Mesothelial cell of epicardium (in vitro differentiated cells): Measurements from ENCODE around the gene PLEKHA4. TPM values are rescaled to one million over a fixed set of nuclear protein-coding genes. Genes with fewer than 3 reads are reported as not detected.
A peak's percentile ranks its signal among the peaks of the same experiment; 100 is the strongest.

Experiments used
- DNase-seq, 2 experiments: peaks; one replicate each; pipeline ENCODE4 v3.0.0; 2021; ENCODE audit warnings: low spot score in 2 of 2; ENCODE audit not compliant: unreplicated experiment in 2 of 2
- H3K27ac Mint-ChIP-seq: 2 replicates; pipeline ENCODE4 v1.8.0; 2021; ENCODE audit warnings: mixed read lengths
- H3K27me3 Mint-ChIP-seq: 2 replicates; pipeline ENCODE4 v1.8.0; 2021; ENCODE audit warnings: low read depth, mixed read lengths
- H3K36me3 Mint-ChIP-seq: 2 replicates; pipeline ENCODE4 v1.8.0; 2021; ENCODE audit warnings: mixed read lengths
- H3K4me1 Mint-ChIP-seq: 2 replicates; pipeline ENCODE4 v1.8.0; 2021; ENCODE audit warnings: mixed read lengths
- H3K4me3 Mint-ChIP-seq: 2 replicates; pipeline ENCODE4 v1.8.0; 2021; ENCODE audit warnings: mild to moderate bottlenecking, moderate library complexity, mixed read lengths
- H3K9me3 Mint-ChIP-seq: 2 replicates; pipeline ENCODE4 v1.8.0; 2021; ENCODE audit warnings: mixed read lengths
- total RNA-seq: library from RNA; stranded (reverse); gene quantifications from 3 replicates; pipeline ENCODE4 v1.2.1, GENCODE V29; 2021
- TF ChIP-seq, protein P1 (sequence below): fragments of 200-600 bp; sonication (generic); IDR thresholded peaks from one replicate; pipeline ENCODE4 v1.5.0; 2021; ENCODE audit warnings: antibody characterized with exemption; ENCODE audit not compliant: unreplicated experiment

The PLEKHA4 gene, protein sequence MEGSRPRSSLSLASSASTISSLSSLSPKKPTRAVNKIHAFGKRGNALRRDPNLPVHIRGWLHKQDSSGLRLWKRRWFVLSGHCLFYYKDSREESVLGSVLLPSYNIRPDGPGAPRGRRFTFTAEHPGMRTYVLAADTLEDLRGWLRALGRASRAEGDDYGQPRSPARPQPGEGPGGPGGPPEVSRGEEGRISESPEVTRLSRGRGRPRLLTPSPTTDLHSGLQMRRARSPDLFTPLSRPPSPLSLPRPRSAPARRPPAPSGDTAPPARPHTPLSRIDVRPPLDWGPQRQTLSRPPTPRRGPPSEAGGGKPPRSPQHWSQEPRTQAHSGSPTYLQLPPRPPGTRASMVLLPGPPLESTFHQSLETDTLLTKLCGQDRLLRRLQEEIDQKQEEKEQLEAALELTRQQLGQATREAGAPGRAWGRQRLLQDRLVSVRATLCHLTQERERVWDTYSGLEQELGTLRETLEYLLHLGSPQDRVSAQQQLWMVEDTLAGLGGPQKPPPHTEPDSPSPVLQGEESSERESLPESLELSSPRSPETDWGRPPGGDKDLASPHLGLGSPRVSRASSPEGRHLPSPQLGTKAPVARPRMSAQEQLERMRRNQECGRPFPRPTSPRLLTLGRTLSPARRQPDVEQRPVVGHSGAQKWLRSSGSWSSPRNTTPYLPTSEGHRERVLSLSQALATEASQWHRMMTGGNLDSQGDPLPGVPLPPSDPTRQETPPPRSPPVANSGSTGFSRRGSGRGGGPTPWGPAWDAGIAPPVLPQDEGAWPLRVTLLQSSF
- total RNA-seq, result 25.7 to 28.6 TPM (median 26.9 TPM) in 3 replicates

DNA sequence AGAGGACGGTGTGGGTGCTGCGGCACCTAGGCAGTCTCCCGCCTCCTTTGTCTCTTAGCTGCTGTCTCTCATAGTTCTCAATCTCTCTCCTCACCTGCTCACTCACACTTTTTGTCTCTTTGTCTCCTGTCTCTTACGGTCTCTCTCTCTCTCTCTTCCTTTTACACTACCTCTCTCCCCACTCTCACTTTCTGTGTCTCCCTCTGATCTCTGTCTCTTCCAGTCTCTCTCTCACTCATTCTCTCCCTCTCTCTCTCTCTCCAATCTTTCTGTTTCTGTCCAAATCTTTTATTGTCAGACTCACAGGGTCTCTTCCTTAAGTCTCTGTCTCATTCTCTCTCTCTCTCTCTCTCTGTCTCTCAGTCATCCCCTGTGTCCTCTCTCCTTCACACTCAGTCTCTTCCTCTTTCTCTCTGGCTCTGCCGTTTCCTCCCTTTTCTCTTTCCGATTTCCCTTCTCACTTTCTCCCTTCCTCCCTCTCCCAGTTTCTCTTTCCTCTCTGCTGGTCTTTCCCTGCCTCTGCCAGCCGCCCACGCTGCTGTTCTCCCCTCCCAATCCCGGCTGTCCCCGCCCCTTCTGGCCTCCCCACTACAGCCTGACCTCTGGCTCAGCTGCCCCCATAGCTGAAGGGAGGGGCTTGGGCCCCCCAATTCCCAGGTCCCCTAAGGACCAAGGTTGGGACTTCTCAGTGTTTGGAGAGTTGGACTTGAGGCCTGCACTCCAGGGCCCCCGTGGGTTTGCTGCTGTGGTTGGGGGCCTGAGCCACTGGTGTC is at the start of gene PLEKHA4:
PLEKHA4 (minus strand) TSS at position 504 of the 773 bp plus-strand sequence. CDS start 997 bp downstream, outside the sequence.
- DNase-seq, result no peak
- Mint-ChIP-seq H3K9me3 (no peaks in the 10 kb centered on the region), H3K4me3 (peak within 1 kb of the TSS; percentile 56)

DNA sequence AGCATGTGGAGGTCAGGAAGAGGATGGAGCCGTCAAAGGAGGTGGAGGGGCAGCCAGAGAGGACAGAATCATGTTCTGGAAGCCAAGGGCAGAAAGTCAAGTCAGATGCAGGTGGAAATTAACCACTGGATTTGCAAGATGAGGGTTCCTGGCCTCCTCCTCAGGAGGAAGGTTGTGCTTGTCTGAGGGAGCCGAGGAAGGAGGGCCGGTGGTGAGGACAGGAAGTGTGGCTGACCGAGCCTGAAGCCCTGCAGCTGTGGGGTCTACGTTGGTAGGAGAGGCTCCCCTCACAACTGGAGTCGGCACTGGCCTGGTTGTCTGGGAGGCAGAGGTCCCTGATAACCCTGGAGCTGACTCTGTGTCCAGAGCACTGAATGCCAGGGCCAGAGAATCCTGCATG is 49.7 kb upstream of the PLEKHA4 start:
- DNase-seq, result no peak
- Mint-ChIP-seq H3K4me3 (no peak overlapping the region), H3K27me3 (no peaks in the 10 kb centered on the region), H3K4me1 (no peaks in the 10 kb centered on the region), H3K36me3 (peaks cover 26% of the 10 kb centered on the region), H3K9me3 (no peaks in the 10 kb centered on the region), H3K27ac (no peak overlapping the region)
- TF ChIP-seq, protein P1, sequence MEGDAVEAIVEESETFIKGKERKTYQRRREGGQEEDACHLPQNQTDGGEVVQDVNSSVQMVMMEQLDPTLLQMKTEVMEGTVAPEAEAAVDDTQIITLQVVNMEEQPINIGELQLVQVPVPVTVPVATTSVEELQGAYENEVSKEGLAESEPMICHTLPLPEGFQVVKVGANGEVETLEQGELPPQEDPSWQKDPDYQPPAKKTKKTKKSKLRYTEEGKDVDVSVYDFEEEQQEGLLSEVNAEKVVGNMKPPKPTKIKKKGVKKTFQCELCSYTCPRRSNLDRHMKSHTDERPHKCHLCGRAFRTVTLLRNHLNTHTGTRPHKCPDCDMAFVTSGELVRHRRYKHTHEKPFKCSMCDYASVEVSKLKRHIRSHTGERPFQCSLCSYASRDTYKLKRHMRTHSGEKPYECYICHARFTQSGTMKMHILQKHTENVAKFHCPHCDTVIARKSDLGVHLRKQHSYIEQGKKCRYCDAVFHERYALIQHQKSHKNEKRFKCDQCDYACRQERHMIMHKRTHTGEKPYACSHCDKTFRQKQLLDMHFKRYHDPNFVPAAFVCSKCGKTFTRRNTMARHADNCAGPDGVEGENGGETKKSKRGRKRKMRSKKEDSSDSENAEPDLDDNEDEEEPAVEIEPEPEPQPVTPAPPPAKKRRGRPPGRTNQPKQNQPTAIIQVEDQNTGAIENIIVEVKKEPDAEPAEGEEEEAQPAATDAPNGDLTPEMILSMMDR, result no peak

More for the DNA sequence above, at the start of gene PLEKHA4:
- TF ChIP-seq, protein P1, result no peak
- Mint-ChIP-seq H3K36me3 (peaks cover 7% of the 10 kb centered on the region), H3K27ac (peak within 1 kb of the TSS; percentile 95), H3K27me3 (no peaks in the 10 kb centered on the region), H3K4me1 (peaks cover 30% of the 10 kb centered on the region)

DNA sequence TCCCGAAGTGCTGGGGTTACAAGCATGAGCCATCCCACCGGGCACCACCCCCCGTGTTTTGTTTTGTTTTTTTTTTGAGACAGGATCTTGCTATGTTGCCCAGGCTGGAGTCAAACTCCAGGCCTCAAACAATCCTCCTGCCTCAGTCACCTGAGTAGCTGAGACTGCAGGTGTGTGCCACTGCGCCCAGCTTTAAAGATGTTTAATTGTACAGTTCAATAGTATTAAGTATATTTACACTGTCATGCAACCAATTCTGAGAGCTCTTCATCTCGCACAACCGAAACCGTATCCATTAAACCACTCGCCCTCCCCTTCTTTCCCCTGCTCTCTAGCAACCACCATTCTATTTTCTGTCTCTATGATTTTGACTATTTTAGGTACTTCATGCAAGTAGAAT is 47.3 kb upstream of the PLEKHA4 start:
- Mint-ChIP-seq H3K4me3 (no peak overlapping the region), H3K9me3 (no peaks in the 10 kb centered on the region), H3K36me3 (peaks cover 36% of the 10 kb centered on the region), H3K27ac (no peak overlapping the region), H3K4me1 (no peaks in the 10 kb centered on the region), H3K27me3 (no peaks in the 10 kb centered on the region)
- no peak for DNase-seq
- TF ChIP-seq, protein P1, result no peak

DNA sequence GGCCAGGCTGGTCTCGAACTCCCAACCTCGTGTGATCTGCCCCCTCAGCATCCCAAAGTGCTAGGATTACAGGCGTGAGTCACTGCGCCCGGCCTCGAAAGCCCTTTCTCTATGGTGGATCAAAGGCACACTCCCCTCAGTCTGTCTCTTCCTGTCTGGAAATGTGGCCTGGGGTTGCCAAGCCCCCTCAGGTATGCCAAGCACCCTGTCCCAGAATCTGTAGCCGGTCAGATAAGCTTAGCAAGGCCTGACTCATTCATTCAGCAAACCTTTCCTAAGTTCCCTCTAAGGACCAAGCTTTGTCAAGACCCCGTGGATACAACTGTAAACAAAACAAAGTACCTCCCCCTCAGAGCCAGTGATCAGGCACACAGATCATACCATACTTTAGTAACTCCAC is 45.8 kb upstream of the PLEKHA4 start:
- no peaks in the 10 kb centered on the region for H3K4me1 Mint-ChIP-seq
- TF ChIP-seq, protein P1, result no peak
- H3K4me3 Mint-ChIP-seq, result no peak overlapping the region
- H3K27ac Mint-ChIP-seq, result peak overlapping the region; percentile 39
- no peaks in the 10 kb centered on the region for H3K9me3 Mint-ChIP-seq
- peaks cover 43% of the 10 kb centered on the region for H3K36me3 Mint-ChIP-seq
- DNase-seq, result no peak
- no peaks in the 10 kb centered on the region for H3K27me3 Mint-ChIP-seq

DNA sequence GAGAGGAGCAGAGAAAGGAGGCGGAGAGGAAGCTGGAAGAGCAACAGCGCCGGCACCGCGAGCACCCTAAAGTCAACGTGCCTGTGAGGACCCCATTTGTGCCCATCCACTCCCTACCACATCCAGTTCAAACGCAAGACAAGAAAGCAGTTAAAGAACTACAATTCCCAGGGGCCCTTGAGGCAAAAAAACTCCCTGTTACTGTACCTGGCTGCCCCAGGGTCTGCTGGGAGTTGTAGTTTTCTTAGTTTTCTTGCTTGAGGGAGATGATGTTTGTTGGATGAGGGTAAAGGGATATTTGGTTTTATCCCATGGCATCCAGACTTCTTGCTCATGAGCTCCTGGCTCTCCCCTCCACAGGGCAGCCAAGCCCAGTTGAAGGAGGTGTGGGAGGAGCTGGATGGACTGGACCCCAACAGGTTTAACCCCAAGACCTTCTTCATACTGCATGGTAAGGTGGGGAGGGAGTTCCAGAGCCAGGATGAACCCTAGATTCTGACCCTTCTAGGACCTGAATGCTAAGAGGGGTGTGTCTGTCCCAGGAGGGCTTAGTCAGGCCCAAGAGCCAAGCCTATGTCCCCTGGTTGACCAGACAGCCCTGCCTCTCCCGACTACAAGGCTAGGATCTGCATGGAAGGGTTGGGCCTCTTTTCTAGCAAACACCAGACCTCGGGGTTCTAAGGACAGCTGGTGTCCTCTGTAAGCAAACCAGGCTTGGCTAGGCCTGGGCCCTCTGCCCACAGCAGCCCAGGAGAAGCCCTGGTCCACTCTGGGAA is 44.9 kb upstream of the PLEKHA4 start:
- H3K4me3 Mint-ChIP-seq, result no peak overlapping the region
- no peaks in the 10 kb centered on the region for H3K27me3 Mint-ChIP-seq

More for the DNA sequence above, 44.9 kb upstream of the PLEKHA4 start:
- H3K4me1 Mint-ChIP-seq, result no peaks in the 10 kb centered on the region
- no peak overlapping the region for H3K27ac Mint-ChIP-seq
- TF ChIP-seq, protein P1, result no peak
- no peaks in the 10 kb centered on the region for H3K9me3 Mint-ChIP-seq
- DNase-seq, result no peak
- H3K36me3 Mint-ChIP-seq, result peaks cover 36% of the 10 kb centered on the region
